Neuronal stem cell (in vitro differentiated cells): ENCODE results near the gene FILIP1L.

Source experiments
- DNase-seq: peaks from one replicate; pipeline ENCODE4 v3.0.0-alpha.2; 2013; ENCODE audit warnings: low spot score
- H2AFZ ChIP-seq: one replicate; pipeline ENCODE4 v1.6.1; 2013; ENCODE audit warnings: mild to moderate bottlenecking, low read length, inconsistent platforms
- H2AK5ac ChIP-seq: 2 replicates; pipeline ENCODE4 v1.6.1; 2013; ENCODE audit warnings: low read depth, mild to moderate bottlenecking, inconsistent platforms, low read length, moderate library complexity, mixed read lengths
- H2BK120ac ChIP-seq: 2 replicates; pipeline ENCODE4 v1.6.1; 2013; ENCODE audit warnings: low read depth, mild to moderate bottlenecking, inconsistent platforms, low read length, moderate library complexity, mixed read lengths
- H2BK12ac ChIP-seq: one replicate; pipeline ENCODE4 v1.6.1; 2013; ENCODE audit warnings: low read length, inconsistent platforms
- H2BK15ac ChIP-seq: 2 replicates; pipeline ENCODE4 v1.6.1; 2013; ENCODE audit warnings: mild to moderate bottlenecking, low read length, inconsistent platforms, mixed read lengths
- H2BK5ac ChIP-seq: one replicate; pipeline ENCODE4 v1.6.1; 2013; ENCODE audit warnings: inconsistent platforms, mild to moderate bottlenecking, low read length, moderate library complexity
- H3K14ac ChIP-seq: one replicate; pipeline ENCODE4 v1.6.1; 2013; ENCODE audit warnings: low read length, inconsistent platforms
- H3K18ac ChIP-seq: 2 replicates; pipeline ENCODE4 v1.6.1; 2013; ENCODE audit warnings: low read length, inconsistent platforms
- H3K23ac ChIP-seq: 2 replicates; pipeline ENCODE4 v1.6.1; 2013; ENCODE audit warnings: low read depth, mild to moderate bottlenecking, mixed read lengths, low read length, inconsistent platforms; ENCODE audit not compliant: poor library complexity
- H3K27ac ChIP-seq: replicated peaks from 3 replicates; pipeline ENCODE4 v1.5.1; 2013; ENCODE audit warnings: low read length, inconsistent platforms
- H3K27me3 ChIP-seq, 3 experiments: 2 replicates each; pipeline ENCODE4 v1.6.1; 2013; ENCODE audit warnings: low read length in 3 of 3, mild to moderate bottlenecking in 2 of 3, inconsistent platforms in 1 of 3, low read depth in 1 of 3, mixed read lengths in 1 of 3, moderate library complexity in 1 of 3; ENCODE audit not compliant: control insufficient read depth in 3 of 3, insufficient read depth in 3 of 3
- H3K36me3 ChIP-seq, 2 donors: replicated peaks in 1 of 2; 2 replicates each; pipeline ENCODE4 v1.6.1; 2013; ENCODE audit warnings: low read length in 2 of 2; ENCODE audit not compliant: control insufficient read depth in 2 of 2, insufficient read depth in 2 of 2
- H3K4ac ChIP-seq: 2 replicates; pipeline ENCODE4 v1.6.1; 2013; ENCODE audit warnings: inconsistent platforms, mild to moderate bottlenecking, low read length, moderate library complexity
- H3K4me1 ChIP-seq, 2 donors: 1 replicate in 1 of 2; 2 replicates in 1 of 2; pipeline ENCODE4 v1.6.1; 2013; ENCODE audit warnings: low read length in 2 of 2, low read depth in 1 of 2; ENCODE audit not compliant: control insufficient read depth in 2 of 2, insufficient read depth in 1 of 2
- H3K4me2 ChIP-seq: one replicate; pipeline ENCODE4 v1.6.1; 2013; ENCODE audit warnings: mild to moderate bottlenecking, low read length, inconsistent platforms; ENCODE audit not compliant: insufficient read depth, poor library complexity, severe bottlenecking
- H3K4me3 ChIP-seq, 2 donors: 2 replicates each; pipeline ENCODE4 v1.5.1; 2013; ENCODE audit warnings: low read length in 2 of 2, mild to moderate bottlenecking in 2 of 2, inconsistent platforms in 1 of 2, moderate library complexity in 1 of 2
- H3K79me1 ChIP-seq: one replicate; pipeline ENCODE4 v1.6.1; 2013; ENCODE audit warnings: low read depth, mild to moderate bottlenecking, inconsistent platforms, low read length, moderate library complexity
- H3K9ac ChIP-seq: one replicate; pipeline ENCODE4 v1.6.1; 2013; ENCODE audit warnings: mild to moderate bottlenecking, low read depth, low read length, inconsistent platforms; ENCODE audit not compliant: poor library complexity
- H3K9me3 ChIP-seq, 2 donors: replicated peaks in 1 of 2; 2 replicates each; pipeline versions ENCODE3 to v1.6.1; 2013; ENCODE audit warnings: low read length in 2 of 2, mild to moderate bottlenecking in 2 of 2, inconsistent platforms in 1 of 2, low read depth in 1 of 2, mixed read lengths in 1 of 2, moderate library complexity in 1 of 2; ENCODE audit not compliant: control insufficient read depth in 2 of 2, insufficient read depth in 1 of 2
- H4K8ac ChIP-seq: one replicate; pipeline ENCODE4 v1.6.1; 2013; ENCODE audit warnings: low read depth, mild to moderate bottlenecking, inconsistent platforms, low read length, moderate library complexity
- H4K91ac ChIP-seq: one replicate; pipeline ENCODE4 v1.6.1; 2013; ENCODE audit warnings: low read length, low read depth, mild to moderate bottlenecking, inconsistent platforms; ENCODE audit not compliant: poor library complexity
- WGBS, 2 donors: extraction: QIAGEN DNeasy Blood & Tissue Kit; methylation state at CpG; one replicate each; pipeline ENCODE4 v1.1.7; 2013; ENCODE audit warnings: missing lambda C conversion rate in 2 of 2, mixed read lengths in 1 of 2; ENCODE audit not compliant: insufficient read length in 2 of 2, insufficient replicate concordance in 1 of 2; ENCODE audit errors: extremely low coverage in 2 of 2; 5-methylcytosine and 5-hydroxymethylcytosine counted together

FILIP1L gene

DNA sequence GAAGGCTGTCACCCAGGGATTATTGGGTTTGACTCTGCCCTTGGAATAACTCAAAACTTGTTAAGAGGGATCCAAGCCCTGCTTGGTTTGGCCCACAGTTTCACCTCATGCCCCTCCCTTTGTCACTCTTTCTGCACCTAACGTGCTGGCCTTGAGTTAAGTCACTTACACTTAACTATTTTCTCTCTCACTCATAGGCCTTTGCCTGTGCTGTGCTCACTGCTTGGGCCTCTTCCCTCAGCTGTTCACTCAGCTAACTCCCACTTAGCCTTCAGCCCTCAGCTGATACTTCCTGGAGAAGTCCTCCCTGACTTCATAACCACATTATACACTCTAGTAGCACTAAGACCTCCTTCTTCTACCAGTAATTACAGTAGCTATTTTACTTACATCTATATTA, 163.4 kb downstream of the FILIP1L start:
- no peak overlapping the region for H2AFZ ChIP-seq
- no peak overlapping the region for H4K8ac ChIP-seq
- no peak for DNase-seq
- no peaks in the 10 kb centered on the region for H3K27me3 ChIP-seq
- no peak overlapping the region for H2BK12ac ChIP-seq
- H2BK120ac ChIP-seq, result no peak overlapping the region
- H3K23ac ChIP-seq, result no peak overlapping the region
- no peaks in the 10 kb centered on the region for H3K36me3 ChIP-seq
- no peak overlapping the region for H3K14ac ChIP-seq
- H3K4ac ChIP-seq, result no peak overlapping the region
- no peak overlapping the region for H3K18ac ChIP-seq
- no peak overlapping the region for H3K4me2 ChIP-seq
- H3K79me1 ChIP-seq, result no peaks in the 10 kb centered on the region
- no peaks in the 10 kb centered on the region for H3K9me3 ChIP-seq
- H3K4me1 ChIP-seq, result peaks cover 2 to 8% of the 10 kb centered on the region in 2 donors
- WGBS, 2 donors, result no CpG with 5 or more reads among the region's 1 CpG
- no peak overlapping the region for H4K91ac ChIP-seq
- no peak overlapping the region for H3K9ac ChIP-seq
- H3K4me3 ChIP-seq, result no peak overlapping the region
- no peak overlapping the region for H2BK5ac ChIP-seq
- no peak overlapping the region for H3K27ac ChIP-seq
- H2AK5ac ChIP-seq, result no peak overlapping the region
- H2BK15ac ChIP-seq, result no peak overlapping the region

DNA sequence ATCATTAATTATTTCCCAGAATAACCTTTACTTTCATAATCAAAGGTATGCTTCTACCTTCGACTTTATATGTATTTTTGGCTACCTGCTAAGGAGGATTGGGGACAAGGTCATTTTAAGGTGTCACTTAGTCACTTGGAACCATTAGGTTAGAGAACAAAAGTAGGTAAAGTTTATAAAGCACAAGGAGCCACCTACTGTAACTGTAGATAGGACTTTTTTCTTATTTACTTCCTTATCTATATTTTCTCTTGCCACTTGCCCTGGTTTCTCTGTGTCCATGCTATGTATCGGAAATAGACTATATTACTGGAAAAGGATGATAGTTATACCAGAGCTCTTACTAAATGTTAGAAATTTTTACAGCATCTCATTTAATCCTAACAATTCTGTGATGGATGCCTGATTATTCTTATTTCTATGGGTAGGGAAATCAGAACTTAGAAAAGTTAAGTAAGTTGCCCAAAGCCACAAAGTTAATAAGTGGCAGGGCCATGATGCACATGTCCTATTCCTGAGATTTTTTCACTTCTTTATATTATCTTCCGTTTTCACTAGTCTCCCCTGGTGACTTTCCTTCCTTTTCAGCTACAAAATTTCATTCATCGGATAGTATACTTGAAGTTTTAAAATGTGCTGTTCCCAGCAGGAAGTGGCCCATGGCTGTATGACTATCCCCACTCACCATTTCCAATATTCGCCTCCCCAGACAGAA, 164.2 kb downstream of the FILIP1L start:
- no peaks in the 10 kb centered on the region for H3K27me3 ChIP-seq

DNA sequence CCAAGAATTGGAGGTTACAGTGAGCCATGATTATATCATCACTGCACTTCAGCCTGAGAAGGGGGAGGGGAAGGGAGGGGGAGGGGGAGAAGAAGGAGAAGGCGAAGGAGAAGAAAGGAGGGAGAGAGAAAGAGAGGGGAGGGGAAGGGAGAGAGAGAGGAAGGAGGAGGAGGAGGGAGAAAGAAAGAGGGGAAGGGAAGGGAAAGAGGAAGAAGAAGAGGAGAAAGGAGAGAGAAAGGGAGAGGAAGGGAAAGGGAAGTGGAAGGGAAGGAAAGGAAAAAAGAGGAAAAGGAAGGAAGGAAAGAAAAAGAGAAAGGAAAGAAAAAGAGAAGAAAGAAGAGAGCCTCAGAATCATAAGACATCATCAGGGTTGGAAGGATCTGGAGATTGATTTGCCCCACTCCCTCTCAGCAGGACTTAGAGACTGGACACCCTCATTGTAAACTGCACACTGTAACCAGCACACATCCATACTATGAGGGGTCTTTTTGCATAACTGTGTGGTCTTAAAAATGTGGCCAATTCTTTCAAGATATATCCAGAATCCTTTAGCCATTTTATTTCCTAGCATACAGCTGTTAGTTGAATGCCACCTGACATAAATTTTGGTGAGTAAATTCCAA, 165.7 kb downstream of the FILIP1L start:
- no CpG with 5 or more reads among the region's 1 CpG for WGBS, 2 donors
- Histone ChIP-seq H3K4me2 (no peak overlapping the region), H4K8ac (no peak overlapping the region), H3K9me3 (no peaks in the 10 kb centered on the region), H2BK5ac (no peak overlapping the region), H3K23ac (no peak overlapping the region), H3K18ac (no peak overlapping the region), H2AFZ (no peak overlapping the region), H3K4me3 (no peak overlapping the region), H3K4ac (no peak overlapping the region), H2BK120ac (no peak overlapping the region), H4K91ac (no peak overlapping the region), H3K14ac (no peak overlapping the region), H3K9ac (no peak overlapping the region), H3K27ac (no peak overlapping the region), H2BK12ac (no peak overlapping the region), H2AK5ac (no peak overlapping the region), H3K36me3 (no peaks in the 10 kb centered on the region), H3K27me3 (no peaks in the 10 kb centered on the region), H2BK15ac (no peak overlapping the region), H3K79me1 (no peaks in the 10 kb centered on the region), H3K4me1 (peaks cover 4 to 17% of the 10 kb centered on the region in 2 donors)
- no peak for DNase-seq

More for the DNA sequence above, 164.2 kb downstream of the FILIP1L start:
- Histone ChIP-seq H3K4me3 (no peak overlapping the region), H2BK15ac (no peak overlapping the region), H3K23ac (no peak overlapping the region), H3K9ac (no peak overlapping the region), H3K36me3 (no peaks in the 10 kb centered on the region), H3K4me1 (peaks cover 3 to 17% of the 10 kb centered on the region in 2 donors), H3K27ac (no peak overlapping the region), H2AK5ac (no peak overlapping the region), H4K8ac (no peak overlapping the region), H3K9me3 (no peaks in the 10 kb centered on the region), H3K4ac (no peak overlapping the region), H2BK120ac (no peak overlapping the region), H3K79me1 (no peaks in the 10 kb centered on the region), H3K18ac (no peak overlapping the region), H3K14ac (no peak overlapping the region), H3K4me2 (no peak overlapping the region), H2AFZ (no peak overlapping the region), H2BK12ac (no peak overlapping the region), H2BK5ac (no peak overlapping the region), H4K91ac (no peak overlapping the region)
- no CpG with 5 or more reads among the region's 5 CpGs for WGBS, 2 donors
- DNase-seq, result no peak

DNA sequence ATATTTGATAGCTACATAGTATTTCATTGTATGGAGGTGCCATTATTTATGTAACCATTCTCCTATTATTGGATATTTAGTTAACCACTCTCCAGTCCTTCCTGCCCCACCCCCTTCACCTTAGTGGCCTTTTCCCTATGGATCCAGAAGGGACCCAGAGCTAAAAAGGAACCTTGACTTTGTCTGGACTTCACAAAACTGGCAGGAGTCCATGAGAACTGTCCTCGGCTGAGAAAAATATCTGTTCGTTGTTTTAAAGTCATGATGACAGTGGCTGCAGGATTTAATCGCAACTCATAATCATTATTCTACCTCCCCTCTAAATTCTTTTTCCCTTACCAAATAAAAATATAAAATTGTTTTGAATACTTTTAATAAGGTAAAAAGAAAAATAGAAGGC, 166.9 kb downstream of the FILIP1L start:
- Histone ChIP-seq H3K4me2 (no peak overlapping the region), H3K27ac (no peak overlapping the region), H3K4me1 (peaks cover 4 to 17% of the 10 kb centered on the region in 2 donors), H2BK5ac (no peak overlapping the region), H2AK5ac (no peak overlapping the region), H2BK15ac (no peak overlapping the region), H3K79me1 (no peaks in the 10 kb centered on the region), H3K27me3 (no peaks in the 10 kb centered on the region), H2BK12ac (no peak overlapping the region), H3K14ac (no peak overlapping the region), H3K9ac (no peak overlapping the region), H3K4me3 (no peak overlapping the region), H2BK120ac (no peak overlapping the region), H4K8ac (no peak overlapping the region), H4K91ac (no peak overlapping the region), H3K36me3 (no peaks in the 10 kb centered on the region), H3K23ac (no peak overlapping the region), H3K18ac (no peak overlapping the region), H3K9me3 (no peaks in the 10 kb centered on the region), H3K4ac (no peak overlapping the region), H2AFZ (no peak overlapping the region)
- WGBS, 2 donors, result no CpG with 5 or more reads among the region's 3 CpGs
- DNase-seq, result no peak
